Omental fat pad (tissue), 4 donors: Measurements from ENCODE around the gene SARS2. TPM values are rescaled to one million over a fixed set of nuclear protein-coding genes. Genes with fewer than 3 reads are reported as not detected.

Experiments used
- ATAC-seq: fragments of 150-250 bp; one replicate; pipeline ENCODE4 v1.9.1; 2016; ENCODE audit warnings: mild to moderate bottlenecking, moderate library complexity; ENCODE audit not compliant: low FRiP score
- DNase-seq: peaks from one replicate; pipeline ENCODE4 v3.0.0-alpha.2; 2019; ENCODE audit warnings: low spot score
- total RNA-seq, 4 donors: library from RNA; depleted of rRNA; stranded (reverse); fragments of >200 nt; gene quantifications; one replicate each; pipeline ENCODE4 v1.1.0, GENCODE V29; 2016
- TF ChIP-seq, protein P1 (sequence below), 3 donors: fragments of 450-650 bp; IDR thresholded peaks; one replicate each; pipeline ENCODE4 v1.5.1; 2016 to 2017; ENCODE audit warnings: antibody characterized with exemption in 3 of 3, mild to moderate bottlenecking in 3 of 3, moderate library complexity in 2 of 3

The SARS2 gene
- total RNA-seq, 4 donors from 2014 or later, result 9.7 to 14.8 (median 11.8) TPM

DNA sequence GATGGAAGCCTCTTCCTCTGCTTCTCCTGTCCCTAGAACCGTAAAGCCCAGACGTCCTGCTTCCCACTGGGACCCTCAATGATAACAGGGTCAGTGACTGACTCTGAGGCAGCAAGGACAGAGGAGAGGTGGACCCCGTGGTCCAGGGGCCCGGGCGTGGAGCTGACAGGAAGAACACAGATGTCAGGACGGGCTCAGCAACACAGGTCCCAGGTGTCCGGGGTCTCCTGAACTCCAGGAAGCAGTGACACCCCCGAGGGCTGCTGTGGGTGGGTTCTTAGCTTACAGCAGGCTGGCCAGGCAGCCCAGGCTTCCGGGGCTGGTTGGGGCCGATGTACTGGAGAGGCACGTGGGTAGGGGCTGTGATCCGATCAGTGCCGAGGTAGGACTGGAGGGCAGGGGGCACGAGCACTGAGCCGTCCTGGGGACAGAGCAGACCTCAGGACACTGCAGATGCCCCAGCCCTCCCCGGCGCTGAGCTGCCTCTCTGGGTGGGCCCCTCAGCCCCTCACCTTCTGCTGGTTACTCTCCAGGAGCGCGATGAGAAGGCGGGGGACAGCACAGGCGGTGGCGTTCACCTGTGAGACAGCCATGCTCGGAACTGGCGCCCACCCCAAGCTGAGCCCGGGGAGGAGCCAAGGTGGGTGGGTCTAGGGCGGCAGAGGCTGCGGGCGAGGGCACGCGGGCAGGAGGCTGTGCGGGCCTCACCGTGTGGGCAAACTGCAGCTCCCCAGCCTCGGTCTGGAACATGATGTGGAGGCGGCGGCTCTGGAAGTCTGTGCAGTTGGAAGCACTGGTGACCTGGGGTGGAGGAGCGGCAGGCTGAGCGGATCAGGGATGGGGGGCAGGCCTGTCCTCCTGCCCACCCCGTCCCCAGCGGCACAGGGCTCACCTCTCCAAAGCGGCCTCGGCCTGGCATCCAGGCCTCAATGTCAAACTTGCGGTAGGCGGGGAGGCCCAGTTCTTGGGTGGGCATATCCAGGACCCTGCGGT is 14.9 kb downstream of the SARS2 start:
- DNase-seq (no peak), ATAC-seq (no peak)
- TF ChIP-seq, protein P1, sequence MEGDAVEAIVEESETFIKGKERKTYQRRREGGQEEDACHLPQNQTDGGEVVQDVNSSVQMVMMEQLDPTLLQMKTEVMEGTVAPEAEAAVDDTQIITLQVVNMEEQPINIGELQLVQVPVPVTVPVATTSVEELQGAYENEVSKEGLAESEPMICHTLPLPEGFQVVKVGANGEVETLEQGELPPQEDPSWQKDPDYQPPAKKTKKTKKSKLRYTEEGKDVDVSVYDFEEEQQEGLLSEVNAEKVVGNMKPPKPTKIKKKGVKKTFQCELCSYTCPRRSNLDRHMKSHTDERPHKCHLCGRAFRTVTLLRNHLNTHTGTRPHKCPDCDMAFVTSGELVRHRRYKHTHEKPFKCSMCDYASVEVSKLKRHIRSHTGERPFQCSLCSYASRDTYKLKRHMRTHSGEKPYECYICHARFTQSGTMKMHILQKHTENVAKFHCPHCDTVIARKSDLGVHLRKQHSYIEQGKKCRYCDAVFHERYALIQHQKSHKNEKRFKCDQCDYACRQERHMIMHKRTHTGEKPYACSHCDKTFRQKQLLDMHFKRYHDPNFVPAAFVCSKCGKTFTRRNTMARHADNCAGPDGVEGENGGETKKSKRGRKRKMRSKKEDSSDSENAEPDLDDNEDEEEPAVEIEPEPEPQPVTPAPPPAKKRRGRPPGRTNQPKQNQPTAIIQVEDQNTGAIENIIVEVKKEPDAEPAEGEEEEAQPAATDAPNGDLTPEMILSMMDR (IDR thresholded peaks at IDR 0.05), result no peak

DNA sequence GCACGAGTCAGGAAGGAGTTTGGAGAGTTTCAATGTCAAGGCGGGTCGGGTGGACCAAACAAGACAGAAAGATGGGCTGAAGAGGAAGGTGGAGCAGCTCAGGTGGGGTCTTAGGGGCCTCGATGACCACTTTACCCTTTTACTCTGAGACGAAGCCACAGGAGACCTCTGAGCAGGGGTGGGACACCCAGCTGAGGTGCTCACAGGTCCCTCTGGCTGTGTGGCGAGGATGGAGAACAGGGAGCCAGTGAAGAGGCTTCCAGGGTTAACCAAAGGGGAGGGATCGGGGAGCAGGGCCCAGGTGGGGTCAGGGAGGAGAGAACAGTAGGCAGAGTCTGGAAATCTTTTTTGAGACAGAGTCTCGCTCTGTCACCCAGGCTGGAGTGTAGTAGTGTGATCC is 16.6 kb downstream of the SARS2 start:
- no peak for ATAC-seq

DNA sequence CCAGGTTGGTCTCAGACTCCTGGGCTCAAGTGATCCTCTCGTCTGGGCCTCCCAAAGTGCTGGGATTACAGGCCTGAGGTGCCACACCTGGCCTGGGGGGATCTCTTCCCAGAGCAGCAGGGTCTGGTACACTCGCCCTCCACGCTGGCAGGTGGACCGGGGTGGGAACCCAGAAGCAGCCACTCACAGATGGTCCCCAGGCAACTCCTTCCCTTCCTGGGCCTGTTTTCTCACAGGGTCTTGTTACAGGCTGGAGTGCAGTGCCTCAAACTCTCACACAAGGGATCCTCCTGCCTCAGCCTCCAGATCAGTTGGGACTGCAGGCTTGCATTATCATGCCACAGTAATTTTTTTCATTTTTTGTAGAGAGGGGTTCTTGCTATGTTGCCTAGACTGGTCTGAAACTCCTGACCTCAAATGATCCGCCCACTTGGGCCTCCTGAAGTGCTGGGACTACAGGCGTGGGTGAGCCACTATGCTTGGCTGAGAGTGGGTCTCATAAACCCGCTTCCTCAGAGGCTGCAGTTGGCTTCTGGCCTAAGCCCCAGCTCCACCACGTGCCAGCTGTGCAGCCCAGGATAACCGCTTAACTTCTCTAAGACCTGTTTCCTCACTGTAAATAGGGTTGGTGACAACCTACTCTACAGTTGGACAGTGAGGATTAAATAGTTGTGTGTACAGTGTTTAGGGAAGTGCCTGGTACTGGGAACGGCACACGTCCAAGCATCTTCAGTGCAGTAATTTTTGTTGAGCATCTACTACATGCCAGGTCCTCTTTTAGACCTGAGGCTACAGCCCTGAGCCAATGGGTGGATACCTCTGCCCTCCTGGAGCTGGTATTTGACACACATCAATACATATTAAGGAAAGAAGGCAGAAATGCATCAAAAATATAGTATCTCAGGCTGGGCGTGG is 17.7 kb downstream of the SARS2 start:
- no peak for DNase-seq
- no peak for ATAC-seq
- TF ChIP-seq, protein P1 (IDR thresholded peaks at IDR 0.05), result no peak

More for the DNA sequence above, 16.6 kb downstream of the SARS2 start:
- TF ChIP-seq, protein P1 (IDR thresholded peaks at IDR 0.05), result no peak
- no peak for DNase-seq

DNA sequence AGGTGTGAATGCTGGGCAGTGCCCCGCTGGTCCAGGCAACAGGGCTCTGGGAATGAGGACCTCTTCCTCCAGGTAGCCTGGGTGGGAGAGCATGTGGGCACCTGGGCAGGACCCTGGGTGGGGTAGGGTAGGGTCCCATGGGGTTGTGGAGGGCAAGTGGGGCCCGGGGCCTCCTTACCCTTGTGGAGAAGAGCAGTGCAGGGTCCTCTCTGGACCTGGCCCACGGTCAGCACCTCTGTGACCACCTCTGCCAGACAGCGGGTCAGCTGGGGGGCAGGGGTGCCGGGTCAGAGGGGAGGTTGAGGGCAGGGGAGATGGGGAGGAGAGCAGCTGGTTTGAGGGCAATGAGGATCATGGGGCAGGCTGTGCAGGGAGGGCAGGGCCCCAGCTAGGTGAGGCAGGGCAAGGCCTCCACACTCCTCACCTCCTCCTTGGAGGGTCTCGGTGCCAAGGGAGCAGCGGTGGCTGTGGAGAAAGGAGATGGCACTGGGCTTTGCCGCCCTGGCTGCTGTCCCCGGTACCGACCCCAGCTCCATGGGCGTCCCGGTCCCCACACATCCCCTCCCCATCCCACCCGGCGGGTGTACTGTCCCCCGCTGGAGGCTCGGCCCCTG is 19.1 kb downstream of the SARS2 start:
- TF ChIP-seq, protein P1 (IDR thresholded peaks at IDR 0.05), result no peak
- ATAC-seq, result no peak
- DNase-seq, result no peak

DNA sequence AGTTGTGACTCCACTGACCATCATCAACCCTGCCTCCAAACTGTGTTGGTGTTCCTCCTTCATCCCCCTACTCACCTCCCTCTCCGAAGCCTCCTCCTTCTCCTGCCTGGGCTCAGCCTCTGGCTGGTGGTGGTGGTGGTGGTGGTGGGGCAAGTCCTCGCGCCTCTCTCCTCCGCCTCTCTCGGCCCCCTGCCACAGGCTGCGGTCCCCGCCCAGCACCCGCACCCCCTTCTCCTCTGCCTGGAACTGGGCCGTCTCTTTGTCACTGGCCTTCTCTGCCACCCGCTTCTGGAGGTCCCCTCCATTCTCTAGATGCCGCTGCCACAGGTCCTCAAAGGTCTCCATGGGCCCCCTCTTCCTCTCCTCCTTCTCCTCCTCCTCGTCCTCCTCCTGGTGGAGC is 20.1 kb downstream of the SARS2 start:
- TF ChIP-seq, protein P1 (IDR thresholded peaks at IDR 0.05), result no peak
- ATAC-seq (no peak), DNase-seq (no peak)

DNA sequence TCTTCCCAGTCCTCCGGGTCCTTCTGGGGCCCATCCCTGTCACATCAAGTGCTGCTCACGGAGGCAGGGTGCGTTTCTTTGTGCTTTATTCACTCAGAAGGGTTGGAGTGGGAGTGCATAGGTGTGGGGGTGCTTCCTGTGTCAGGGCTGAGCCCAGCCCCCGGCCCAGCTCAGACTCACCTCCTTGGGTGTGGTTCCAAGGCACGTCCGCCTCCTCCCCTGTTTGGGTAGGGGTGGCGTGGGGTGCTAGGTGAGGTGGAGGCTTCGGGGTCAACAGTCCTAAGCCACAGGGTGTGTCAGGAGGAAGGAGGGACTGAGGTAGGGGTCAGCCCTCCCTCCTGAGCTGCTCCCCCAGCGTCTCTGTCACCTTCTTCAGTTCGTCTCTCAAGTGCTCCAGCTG is 21.7 kb downstream of the SARS2 start:
- TF ChIP-seq, protein P1 (IDR thresholded peaks at IDR 0.05), result no peak
- ATAC-seq (no peak), DNase-seq (no peak)
